Fibroblast of the aortic adventitia (primary cell): ENCODE data around the gene SLC4A5. TPM values are rescaled to one million over a fixed set of nuclear protein-coding genes. Genes with fewer than 3 reads are reported as not detected.

Experiments used
- DNase-seq: peaks from one replicate; pipeline ENCODE4 v3.0.0-alpha.2; 2010; ENCODE audit warnings: low read depth
- H3K4me3 ChIP-seq: 2 replicates; pipeline ENCODE4 v1.5.1; 2011; ENCODE audit warnings: low read depth, mild to moderate bottlenecking, control low read depth, low read length, moderate library complexity
- CTCF ChIP-seq: IDR thresholded peaks from 2 replicates; pipeline ENCODE4 v1.5.1; 2011; ENCODE audit warnings: mild to moderate bottlenecking, low read length, control low read depth, inconsistent platforms; ENCODE audit not compliant: insufficient read depth
- total RNA-seq: library from RNA; depleted of rRNA; stranded (reverse); fragments of >200 nt; gene quantifications from 2 replicates; pipeline ENCODE4 v1.2.3, GENCODE V29; 2012; ENCODE audit warnings: low replicate concordance

SLC4A5 gene
- total RNA-seq, 1 donor, result 0.45 TPM

DNA sequence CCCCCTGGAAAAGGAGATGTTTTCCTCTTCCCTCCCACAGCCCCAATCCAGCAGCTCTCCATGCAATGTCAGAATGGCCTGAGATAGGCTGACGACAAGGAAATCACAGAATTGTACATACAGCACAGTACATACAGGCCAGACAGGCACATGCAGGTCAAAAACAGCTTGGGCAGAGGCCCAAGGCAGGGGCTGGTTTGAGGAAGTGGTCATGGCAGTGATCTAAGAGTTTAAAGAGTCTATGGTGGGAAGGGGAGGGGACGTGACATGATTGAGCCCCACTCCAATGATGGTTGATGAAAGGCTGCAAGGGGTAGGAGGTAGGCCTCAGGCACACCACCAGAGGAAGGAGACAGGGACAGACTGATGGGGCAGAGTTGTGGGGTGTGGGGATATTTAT lies 32.6 kb upstream of the SLC4A5 start:
- no peak for DNase-seq
- TF ChIP-seq CTCF, result no peak
- H3K4me3 ChIP-seq, result no peak overlapping the region

- peak overlapping the region; percentile 64 for H3K4me3 ChIP-seq
- no peak for TF ChIP-seq CTCF
- DNase-seq, result peak; percentile 78
Measured at GRCh38 chr2:74374509-74375205, 31.4 kb upstream of the SLC4A5 start.

- no peak for TF ChIP-seq CTCF
- H3K4me3 ChIP-seq, result peak overlapping the region; percentile 64
- DNase-seq, result no peak
Measured at GRCh38 chr2:74373985-74374384, 30.8 kb upstream of the SLC4A5 start.

GRCh38 chr2:74373221-74373676 lies 30.0 kb upstream of the SLC4A5 start:
- H3K4me3 ChIP-seq, result no peak overlapping the region
- peak; percentile 70 for DNase-seq
- TF ChIP-seq CTCF, result no peak

DNA sequence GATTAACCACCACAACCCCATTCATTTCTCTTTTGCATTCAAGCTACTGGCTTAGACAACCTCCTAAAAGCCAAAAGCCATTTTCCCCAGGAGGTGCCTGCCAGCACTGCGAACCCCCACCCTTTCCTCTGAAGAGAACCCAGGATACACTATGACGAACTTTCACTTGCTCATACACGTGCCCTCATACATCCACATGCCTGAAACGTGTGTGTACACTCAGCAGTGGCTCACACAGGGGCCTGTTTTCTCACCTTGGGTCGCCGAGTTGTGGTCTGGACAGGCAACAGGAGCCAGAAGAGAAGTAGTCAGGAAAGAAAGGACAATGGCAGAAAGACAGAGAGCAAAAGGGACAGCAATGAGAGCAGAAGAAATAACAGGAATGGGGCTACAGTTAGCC lies 29.5 kb upstream of the SLC4A5 start:
- DNase-seq, result peak; percentile 31
- no peak for TF ChIP-seq CTCF
- H3K4me3 ChIP-seq, result no peak overlapping the region

GRCh38 chr2:74371421-74371820 lies 28.2 kb upstream of the SLC4A5 start:
- H3K4me3 ChIP-seq, result no peak overlapping the region
- TF ChIP-seq CTCF, result no peak
- no peak for DNase-seq

DNA sequence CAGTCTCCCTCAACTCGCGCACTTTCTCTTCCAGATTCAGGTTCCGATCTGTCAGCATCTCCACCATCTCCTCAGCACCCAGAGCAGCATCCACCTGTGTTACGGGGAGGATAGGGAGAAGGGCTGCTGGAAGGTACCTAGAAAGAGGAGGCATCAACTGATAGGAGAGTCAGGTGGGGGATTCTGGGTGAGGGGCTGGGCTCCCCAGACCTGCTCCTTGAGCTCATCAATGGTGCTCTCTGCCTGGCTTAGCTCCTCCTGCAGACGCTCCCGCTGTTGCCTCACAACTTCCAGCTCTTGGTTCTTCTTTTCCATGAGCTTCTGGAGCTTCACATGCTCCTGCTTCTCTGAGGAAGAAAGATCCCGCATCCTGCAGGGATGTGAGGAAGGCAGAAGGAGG lies 26.8 kb upstream of the SLC4A5 start:
- no peak for TF ChIP-seq CTCF
- DNase-seq, result no peak
- H3K4me3 ChIP-seq, result no peak overlapping the region
